HEK293 (cell line): Measurements from ENCODE around the gene RORC.

Experiments
- CTCF ChIA-PET: fragments of 350-600 bp; formaldehyde crosslinking; extraction: SDS; loops from one replicate; lab custom pipeline; 2021; ENCODE audit warnings: antibody characterized with exemption; lab: Yijun Ruan, JAX
- POLR2A ChIA-PET: fragments of 300-600 bp; formaldehyde crosslinking; extraction: SDS; loops from one replicate; lab custom pipeline; 2020; ENCODE audit warnings: antibody characterized with exemption, inconsistent platforms; lab: Yijun Ruan, JAX
- H3K27ac ChIP-seq: fragments of 200-500 bp; sonication (Bioruptor generic); 2 replicates; pipeline ENCODE4 v1.5.1; 2014; ENCODE audit warnings: low read depth, low read length, control low read depth, inconsistent platforms; ENCODE audit errors: extremely low read depth
- H3K36me3 ChIP-seq, 2 experiments: fragments of 200-500 bp in 1 of 2; sonication (Bioruptor generic) in 1 of 2; 1 replicate in 1 of 2; 2 replicates in 1 of 2; pipeline ENCODE4 v1.5.1; 2014 to 2017; ENCODE audit warnings: inconsistent platforms in 2 of 2, low read length in 2 of 2; ENCODE audit not compliant: control insufficient read depth in 2 of 2, insufficient read depth in 1 of 2
- H3K4me1 ChIP-seq: fragments of 200-500 bp; sonication (Bioruptor generic); 2 replicates; pipeline ENCODE4 v1.5.1; 2014; ENCODE audit warnings: mild to moderate bottlenecking, low read length, inconsistent platforms; ENCODE audit not compliant: control insufficient read depth, insufficient read depth
- H3K4me3 ChIP-seq: 2 replicates; pipeline ENCODE4 v1.5.1; 2011; ENCODE audit warnings: low read depth, mild to moderate bottlenecking, control low read depth, low read length, moderate library complexity
- H3K9me3 ChIP-seq: fragments of 200-500 bp; sonication (Bioruptor generic); 2 replicates; pipeline ENCODE4 v1.5.1; 2014; ENCODE audit warnings: low read depth, low read length, inconsistent platforms; ENCODE audit not compliant: control insufficient read depth, insufficient read depth
- INSM2 ChIP-seq: fragments of 450-650 bp; formaldehyde crosslinking; IDR thresholded peaks from 2 replicates; pipeline ENCODE4 v1.5.1; 2016; ENCODE audit warnings: missing biosample characterization, missing genetic modification characterization
- PRDM10 ChIP-seq: fragments of 450-650 bp; formaldehyde crosslinking; IDR thresholded peaks from 2 replicates; pipeline ENCODE4 v1.5.1; 2016; ENCODE audit warnings: missing biosample characterization, missing genetic modification characterization
- ZNF140 ChIP-seq: fragments of 450-650 bp; formaldehyde crosslinking; IDR thresholded peaks from 2 replicates; pipeline ENCODE4 v1.5.1; 2016; ENCODE audit warnings: missing biosample characterization, missing genetic modification characterization
- ZNF157 ChIP-seq: fragments of 450-650 bp; formaldehyde crosslinking; IDR thresholded peaks from 2 replicates; pipeline ENCODE4 v1.5.1; 2016; ENCODE audit warnings: missing biosample characterization, missing genetic modification characterization
- ZNF175 ChIP-seq: fragments of 450-650 bp; formaldehyde crosslinking; IDR thresholded peaks from 2 replicates; pipeline ENCODE4 v1.5.1; 2016; ENCODE audit warnings: missing biosample characterization, missing genetic modification characterization
- ZNF19 ChIP-seq: fragments of 450-650 bp; formaldehyde crosslinking; IDR thresholded peaks from 2 replicates; pipeline ENCODE4; 2016; ENCODE audit warnings: missing biosample characterization, missing genetic modification characterization, low read depth
- ZNF2 ChIP-seq: fragments of 450-650 bp; formaldehyde crosslinking; IDR thresholded peaks from 2 replicates; pipeline ENCODE4 v1.5.1; 2016; ENCODE audit warnings: missing biosample characterization, missing genetic modification characterization
- ZNF211 ChIP-seq: fragments of 450-650 bp; formaldehyde crosslinking; IDR thresholded peaks from 2 replicates; pipeline ENCODE4 v1.5.1; 2016; ENCODE audit warnings: low read depth, missing biosample characterization, missing genetic modification characterization
- ZNF223 ChIP-seq: fragments of 450-650 bp; formaldehyde crosslinking; IDR thresholded peaks from 2 replicates; pipeline ENCODE4 v1.5.1; 2016; ENCODE audit warnings: missing biosample characterization, missing genetic modification characterization
- ZNF292 ChIP-seq: fragments of 450-650 bp; formaldehyde crosslinking; IDR thresholded peaks from 2 replicates; pipeline ENCODE4 v1.5.1; 2016; ENCODE audit warnings: low read depth, missing biosample characterization, missing genetic modification characterization, borderline replicate concordance
- ZNF404 ChIP-seq: fragments of 450-650 bp; formaldehyde crosslinking; IDR thresholded peaks from 2 replicates; pipeline ENCODE4 v1.5.1; 2017; ENCODE audit warnings: missing biosample characterization, missing genetic modification characterization
- ZNF416 ChIP-seq: fragments of 450-650 bp; formaldehyde crosslinking; IDR thresholded peaks from 2 replicates; pipeline ENCODE4 v1.5.1; 2016; ENCODE audit warnings: missing biosample characterization, missing genetic modification characterization
- ZNF423 ChIP-seq: fragments of 450-650 bp; formaldehyde crosslinking; IDR thresholded peaks from 2 replicates; pipeline ENCODE4 v1.5.1; 2016; ENCODE audit warnings: missing biosample characterization, missing genetic modification characterization
- ZNF473 ChIP-seq: fragments of 450-650 bp; formaldehyde crosslinking; IDR thresholded peaks from 2 replicates; pipeline ENCODE4 v1.5.1; 2017; ENCODE audit warnings: missing biosample characterization, missing genetic modification characterization
- ZNF518A ChIP-seq: fragments of 450-650 bp; formaldehyde crosslinking; conservative IDR thresholded peaks from 2 replicates; pipeline ENCODE4 v1.5.1; 2016; ENCODE audit warnings: low read depth, missing biosample characterization, missing genetic modification characterization
- ZNF530 ChIP-seq: fragments of 450-650 bp; formaldehyde crosslinking; IDR thresholded peaks from 2 replicates; pipeline ENCODE4 v1.5.1; 2016; ENCODE audit warnings: low read depth, missing biosample characterization, missing genetic modification characterization
- ZNF549 ChIP-seq: fragments of 450-650 bp; IDR thresholded peaks from 2 replicates; pipeline ENCODE4 v1.5.1; 2018; ENCODE audit warnings: missing biosample characterization, missing genetic modification characterization, mild to moderate bottlenecking, inconsistent platforms, moderate library complexity
- ZNF585B ChIP-seq: fragments of 450-650 bp; formaldehyde crosslinking; IDR thresholded peaks from 2 replicates; pipeline ENCODE4 v1.5.1; 2016; ENCODE audit warnings: missing biosample characterization, missing genetic modification characterization
- ZNF596 ChIP-seq: fragments of 450-650 bp; IDR thresholded peaks from 2 replicates; pipeline ENCODE4 v1.5.0; 2018; ENCODE audit warnings: missing biosample characterization, mild to moderate bottlenecking, missing genetic modification characterization, moderate library complexity
- ZSCAN23 ChIP-seq: fragments of 450-650 bp; formaldehyde crosslinking; IDR thresholded peaks from 2 replicates; pipeline ENCODE4 v1.5.1; 2016; ENCODE audit warnings: missing biosample characterization, missing genetic modification characterization
- ZSCAN30 ChIP-seq: fragments of 450-650 bp; IDR thresholded peaks from 2 replicates; pipeline ENCODE4 v1.5.1; 2018; ENCODE audit warnings: missing biosample characterization, mild to moderate bottlenecking, missing genetic modification characterization, moderate library complexity

Gene RORC

GRCh38 chr1:151816548-151817352, 14.9 kb downstream of the RORC start (continued):
- TF ChIP-seq PRDM10 (tag by site-specific recombination), result no peak
- TF ChIP-seq ZNF596, result no peak
- TF ChIP-seq ZNF2, result no peak
- TF ChIP-seq ZNF518A (tag by site-specific recombination), result no peak
- TF ChIP-seq ZNF175 (tag by site-specific recombination), result no peak
- TF ChIP-seq ZNF223 (tag by site-specific recombination), result no peak

GRCh38 chr1:151815716-151816327, 15.8 kb downstream of the RORC start:
- H3K36me3 ChIP-seq, result no peaks in the 10 kb centered on the region
- CTCF ChIA-PET, result interaction anchor here (0.5 to 0.8 kb wide), 3 partner anchors 12 to 1196 kb away, joined by 3 to 4 read pairs (median 3); no protein-coding TSS in a partner anchor
- TF ChIP-seq ZNF416 (no peak), ZNF585B (tag by site-specific recombination) (no peak), ZNF404 (no peak), ZSCAN23 (no peak), ZNF473 (tag by site-specific recombination) (no peak), INSM2 (tag by site-specific recombination) (no peak), ZNF211 (tag by site-specific recombination) (no peak), ZNF157 (no peak), ZNF549 (tag by site-specific recombination) (no peak), ZNF423 (tag by site-specific recombination) (no peak), ZNF140 (tag by site-specific recombination) (no peak), ZNF530 (tag by site-specific recombination) (no peak), ZSCAN30 (no peak), ZNF19 (no peak), ZNF292 (no peak)
- TF ChIP-seq, all 188 proteins: peak for 0
- no peaks in the 10 kb centered on the region for H3K4me1 ChIP-seq
- no peak overlapping the region for H3K27ac ChIP-seq
- no peaks in the 10 kb centered on the region for H3K9me3 ChIP-seq
- no peak overlapping the region for H3K4me3 ChIP-seq
- POLR2A ChIA-PET, result no interaction called here
